Measurements from ENCODE around the gene GAREM1. TPM values are rescaled to one million over a fixed set of nuclear protein-coding genes. Genes with fewer than 3 reads are reported as not detected.
A peak's percentile ranks its signal among the peaks of the same experiment; 100 is the strongest.

The GAREM1 gene
- total and polyA plus RNA-seq, 4 donors = 1.5 to 7.5 (median 2.0) TPM

- Histone ChIP-seq H3K9me3 (ENCODE audit: control insufficient read depth in 4 of 4, low read length in 3 of 4) (no peaks in the 10 kb centered on the region), H3K4me3 (ENCODE audit: low read depth in 1 of 3, low read length in 3 of 3) (no peak overlapping the region), H3K27ac (ENCODE audit: low read depth in 1 of 2, low read length in 2 of 2) (no peak overlapping the region), H3K27me3 (ENCODE audit: control insufficient read depth in 4 of 4, insufficient read depth in 4 of 4, low read length in 3 of 4) (no peaks in the 10 kb centered on the region), H3K36me3 (ENCODE audit: control insufficient read depth in 4 of 4, insufficient read depth in 3 of 4, low read depth in 1 of 4, low read length in 3 of 4) (no peaks in the 10 kb centered on the region), H3K4me1 (ENCODE audit: control insufficient read depth in 4 of 4, insufficient read depth in 4 of 4, low read length in 3 of 4) (peaks cover 0 to 16% (median 9%) of the 10 kb centered on the region in 4 donors), H3K9ac (ENCODE audit: low read depth in 1 of 2, low read length in 2 of 2) (no peak overlapping the region)
- DNase-seq (ENCODE audit: low spot score) = no peak
- no peak for TF ChIP-seq JUND (IDR thresholded peaks at IDR 0.05)
Observed at GRCh38 chr18:32473325-32473724, 2.6 kb upstream of the GAREM1 start.

GRCh38 chr18:32472841-32473240, 2.2 kb upstream of the GAREM1 start:
- Histone ChIP-seq H3K9me3 (ENCODE audit: control insufficient read depth in 4 of 4, low read length in 3 of 4) (no peaks in the 10 kb centered on the region), H3K27me3 (ENCODE audit: control insufficient read depth in 4 of 4, insufficient read depth in 4 of 4, low read length in 3 of 4) (no peaks in the 10 kb centered on the region)
- WGBS = 56% methylated on average over 1 of the region's 1 CpG

GRCh38 chr18:32470460-32470713, 295 bp downstream of the GAREM1 start:
- no peak for TF ChIP-seq RXRA (IDR thresholded peaks at IDR 0.05)
- TF ChIP-seq TAF1 (conservative IDR thresholded peaks at IDR 0.05) = no peak
- Histone ChIP-seq H3K36me3 (ENCODE audit: control insufficient read depth in 4 of 4, insufficient read depth in 3 of 4, low read depth in 1 of 4, low read length in 3 of 4) (no peaks in the 10 kb centered on the region), H3K27me3 (ENCODE audit: control insufficient read depth in 4 of 4, insufficient read depth in 4 of 4, low read length in 3 of 4) (no peaks in the 10 kb centered on the region), H3K27ac (ENCODE audit: low read depth in 1 of 2, low read length in 2 of 2) (peak overlapping the region; percentile 82 to 90), H3K9me3 (ENCODE audit: control insufficient read depth in 4 of 4, low read length in 3 of 4) (no peaks in the 10 kb centered on the region), H3K4me1 (ENCODE audit: control insufficient read depth in 4 of 4, insufficient read depth in 4 of 4, low read length in 3 of 4) (peaks cover 2 to 24% (median 19%) of the 10 kb centered on the region in 4 donors), H3K4me3 (ENCODE audit: low read depth in 1 of 3, low read length in 3 of 3) (peak overlapping the region; percentile 67 to 97 (median 91)), H3K9ac (ENCODE audit: low read depth in 1 of 2, low read length in 2 of 2) (peak overlapping the region in 1 of 2 donors; percentile 89)
- DNase-seq (ENCODE audit: low spot score) = no peak
- 1% methylated on average over 47 of the region's 47 CpGs for WGBS

More at GRCh38 chr18:32472841-32473240, 2.2 kb upstream of the GAREM1 start:
- no peak overlapping the region for H3K4me3 ChIP-seq (ENCODE audit: low read depth in 1 of 3, low read length in 3 of 3)
- no peak overlapping the region for H3K27ac ChIP-seq (ENCODE audit: low read depth in 1 of 2, low read length in 2 of 2)
- H3K4me1 ChIP-seq (ENCODE audit: control insufficient read depth in 4 of 4, insufficient read depth in 4 of 4, low read length in 3 of 4) = peaks cover 0 to 16% (median 11%) of the 10 kb centered on the region in 4 donors
- TF ChIP-seq YY1 (IDR thresholded peaks at IDR 0.05) (no peak), JUND (IDR thresholded peaks at IDR 0.05) (no peak)
- H3K9ac ChIP-seq (ENCODE audit: low read depth in 1 of 2, low read length in 2 of 2) = no peak overlapping the region
- H3K36me3 ChIP-seq (ENCODE audit: control insufficient read depth in 4 of 4, insufficient read depth in 3 of 4, low read depth in 1 of 4, low read length in 3 of 4) = no peaks in the 10 kb centered on the region
- no peak for DNase-seq (ENCODE audit: low spot score)

GRCh38 chr18:32469691-32470459, 807 bp downstream of the GAREM1 start:
- Histone ChIP-seq H3K9me3 (ENCODE audit: control insufficient read depth in 4 of 4, low read length in 3 of 4) (no peaks in the 10 kb centered on the region), H3K36me3 (ENCODE audit: control insufficient read depth in 4 of 4, insufficient read depth in 3 of 4, low read depth in 1 of 4, low read length in 3 of 4) (no peaks in the 10 kb centered on the region), H3K4me3 (ENCODE audit: low read depth in 1 of 3, low read length in 3 of 3) (peak overlapping the region; percentile 67 to 97 (median 91)), H3K27me3 (ENCODE audit: control insufficient read depth in 4 of 4, insufficient read depth in 4 of 4, low read length in 3 of 4) (no peaks in the 10 kb centered on the region), H3K4me1 (ENCODE audit: control insufficient read depth in 4 of 4, insufficient read depth in 4 of 4, low read length in 3 of 4) (peaks cover 2 to 29% (median 23%) of the 10 kb centered on the region in 4 donors), H3K27ac (ENCODE audit: low read depth in 1 of 2, low read length in 2 of 2) (peak overlapping the region; percentile 82 to 90), H3K9ac (ENCODE audit: low read depth in 1 of 2, low read length in 2 of 2) (peak overlapping the region; percentile 43 to 89)
- 1% methylated on average over 41 of the region's 41 CpGs for WGBS
- TF ChIP-seq FOXA1 (IDR thresholded peaks at IDR 0.05) = no peak
- no peak for TF ChIP-seq NR2F2 (IDR thresholded peaks at IDR 0.05)
- no peak for TF ChIP-seq TAF1 (conservative IDR thresholded peaks at IDR 0.05)
- no peak for TF ChIP-seq FOXA2 (IDR thresholded peaks at IDR 0.05)
- TF ChIP-seq YY1 (IDR thresholded peaks at IDR 0.05) = peak; percentile 15
- peak; percentile 35 for DNase-seq (ENCODE audit: low spot score)

- Histone ChIP-seq H3K4me3 (ENCODE audit: low read depth in 1 of 3, low read length in 3 of 3) (peak overlapping the region; percentile 67 to 97 (median 91)), H3K9ac (ENCODE audit: low read depth in 1 of 2, low read length in 2 of 2) (peak overlapping the region; percentile 71 to 89), H3K9me3 (ENCODE audit: control insufficient read depth in 4 of 4, low read length in 3 of 4) (no peaks in the 10 kb centered on the region), H3K27me3 (ENCODE audit: control insufficient read depth in 4 of 4, insufficient read depth in 4 of 4, low read length in 3 of 4) (no peaks in the 10 kb centered on the region), H3K27ac (ENCODE audit: low read depth in 1 of 2, low read length in 2 of 2) (peak overlapping the region; percentile 82 to 90), H3K4me1 (ENCODE audit: control insufficient read depth in 4 of 4, insufficient read depth in 4 of 4, low read length in 3 of 4) (peaks cover 2 to 34% (median 29%) of the 10 kb centered on the region in 4 donors), H3K36me3 (ENCODE audit: control insufficient read depth in 4 of 4, insufficient read depth in 3 of 4, low read depth in 1 of 4, low read length in 3 of 4) (no peaks in the 10 kb centered on the region)
- DNase-seq (ENCODE audit: low spot score) = no peak
- TF ChIP-seq YY1 (IDR thresholded peaks at IDR 0.05) (peak; percentile 14), HNF4A (conservative IDR thresholded peaks at IDR 0.05) (peak; percentile 23 to 52), NR2F2 (IDR thresholded peaks at IDR 0.05) (no peak), RXRA (IDR thresholded peaks at IDR 0.05) (peak in 1 of 2 donors; percentile 44), CTCF (IDR thresholded peaks at IDR 0.05; ENCODE audit: low read depth, low read length, missing input control) (peak; percentile 31), JUND (IDR thresholded peaks at IDR 0.05) (no peak), RAD21 (IDR thresholded peaks at IDR 0.05) (peak; percentile 45 to 81)
- WGBS = 11% methylated on average over 8 of the region's 8 CpGs
Observed at GRCh38 chr18:32469190-32469651, 1.5 kb downstream of the GAREM1 start.
